K562 (cell line): ENCODE measurements around the gene ADK. TPM values are rescaled to one million over a fixed set of nuclear protein-coding genes. Genes with fewer than 3 reads are reported as not detected.
A peak's percentile ranks its signal among the peaks of the same experiment; 100 is the strongest.

Source experiments
- ATAC-seq: fragments of 200-7000 bp; cut with Tn5 transposase; 3 replicates; pipeline ENCODE4 v1.9.1; 2020; ENCODE audit warnings: moderate library complexity
- BruUV-seq: library from RNA; stranded (reverse); fragments of 400-500 nt; replicated peaks from 2 replicates; lab custom pipeline; 2021; lab: Mats Ljungman, UMichigan
- CTCF ChIA-PET: fragments of 300-600 bp; formaldehyde crosslinking; extraction: SDS; loops from one replicate; lab custom pipeline; 2021; ENCODE audit warnings: low intra/inter-chr PET ratio; lab: Yijun Ruan, JAX
- POLR2A ChIA-PET: fragments of 300-600, 350-650 bp; sonication (Branson Sonifier 250); formaldehyde crosslinking; extraction: SDS; loops from one replicate; lab custom pipeline; 2021; ENCODE audit warnings: antibody characterized with exemption, inconsistent platforms; lab: Yijun Ruan, JAX
- DNase-seq, 4 experiments: peaks; one replicate each; pipeline versions ENCODE4 v3.0.0 to v3.0.0-alpha.2; 2011 to 2018; ENCODE audit warnings: low spot score in 3 of 4, mixed read lengths in 3 of 4; ENCODE audit errors: extremely low read depth in 1 of 4
- FAIRE-seq: peaks from 2 replicates; lab custom pipeline; 2011; peaks lifted over from hg19 to GRCh38; lab: Jason Lieb, UNC
- H2AFZ ChIP-seq: 2 replicates; pipeline ENCODE4 v1.6.0; 2011; ENCODE audit warnings: low read depth, low read length, control low read depth, inconsistent platforms
- H3K27ac ChIP-seq: fragments of 200-600 bp; 3 replicates; pipeline ENCODE4 v1.8.0; 2011; ENCODE audit warnings: low read depth, mild to moderate bottlenecking, control low read depth, inconsistent platforms, low read length, moderate library complexity, mixed read lengths; ENCODE audit errors: extremely low read depth
- H3K27me3 ChIP-seq, 2 experiments: fragments of 300-600 bp in 1 of 2; 2 replicates in 1 of 2; 3 replicates in 1 of 2; pipeline versions ENCODE4 v1.6.0 to v1.8.0; 2011; ENCODE audit warnings: inconsistent platforms in 2 of 2, low read length in 2 of 2, mild to moderate bottlenecking in 1 of 2, mixed read lengths in 1 of 2, moderate library complexity in 1 of 2; ENCODE audit not compliant: control insufficient read depth in 2 of 2, insufficient read depth in 2 of 2
- H3K36me3 ChIP-seq: fragments of 300-600 bp; 3 replicates; pipeline ENCODE4 v1.8.0; 2011; ENCODE audit warnings: mild to moderate bottlenecking, low read length, inconsistent platforms; ENCODE audit not compliant: control insufficient read depth, insufficient read depth
- H3K4me1 ChIP-seq, 2 experiments: fragments of 200-600 bp in 1 of 2; replicated peaks in 1 of 2; 2 replicates in 1 of 2; 3 replicates in 1 of 2; pipeline versions ENCODE4 v1.5.1 to v1.8.0; 2011; ENCODE audit warnings: inconsistent platforms in 2 of 2, low read length in 2 of 2, mild to moderate bottlenecking in 1 of 2, mixed read lengths in 1 of 2, moderate library complexity in 1 of 2; ENCODE audit not compliant: control insufficient read depth in 2 of 2, insufficient read depth in 2 of 2
- H3K4me2 ChIP-seq: 2 replicates; pipeline ENCODE4 v1.6.1; 2011; ENCODE audit warnings: low read length, control low read depth, inconsistent platforms, mixed read lengths; ENCODE audit not compliant: insufficient read depth
- H3K4me3 ChIP-seq: fragments of 200-600 bp; sonication (generic), shearing (Covaris generic); 2 replicates; pipeline ENCODE4 v1.5.1; 2016; ENCODE audit warnings: control low read depth, inconsistent platforms
- H3K79me2 ChIP-seq: fragments of 200-600 bp; 3 replicates; pipeline ENCODE4 v1.8.0; 2011; ENCODE audit warnings: low read length, inconsistent platforms; ENCODE audit not compliant: control insufficient read depth, insufficient read depth
- H3K9ac ChIP-seq, 2 experiments: 2 replicates each; pipeline versions ENCODE4 v1.6.0 to v1.6.1; 2011; ENCODE audit warnings: low read depth in 2 of 2, low read length in 2 of 2, control low read depth in 1 of 2, inconsistent platforms in 1 of 2, mild to moderate bottlenecking in 1 of 2, mixed read lengths in 1 of 2; ENCODE audit not compliant: insufficient read depth in 1 of 2
- H3K9me1 ChIP-seq: one replicate; pipeline ENCODE4 v1.6.0; 2011; ENCODE audit warnings: inconsistent platforms, mild to moderate bottlenecking, low read length, moderate library complexity; ENCODE audit not compliant: control insufficient read depth, insufficient read depth
- H3K9me3 ChIP-seq: replicated peaks from 2 replicates; pipeline ENCODE4 v1.5.1; 2011; ENCODE audit warnings: low read depth, low read length, inconsistent platforms; ENCODE audit not compliant: control insufficient read depth, insufficient read depth
- H4K20me1 ChIP-seq: replicated peaks from 2 replicates; pipeline ENCODE4 v1.6.1; 2011; ENCODE audit warnings: low read length, inconsistent platforms, mixed read lengths; ENCODE audit not compliant: control insufficient read depth, insufficient read depth
- ATF3 ChIP-seq, 2 experiments: fragments of 450-650 bp in 1 of 2; sonication (generic) in 1 of 2; formaldehyde crosslinking in 1 of 2; IDR thresholded peaks in 1 of 2; conservative IDR thresholded peaks in 1 of 2; 2 replicates each; pipeline versions ENCODE4 v1.6.1 to v1.8.1; 2016 to 2023; ENCODE audit warnings: mild to moderate bottlenecking in 2 of 2, moderate library complexity in 2 of 2, inconsistent platforms in 1 of 2, missing genetic modification reagents in 1 of 2
- CEBPG ChIP-seq, 3 experiments: fragments of 200-800 bp in 1 of 3; sonication (Bioruptor generic) in 1 of 3; sonication (generic) in 1 of 3; formaldehyde crosslinking in 1 of 3; IDR thresholded peaks in 2 of 3; conservative IDR thresholded peaks in 1 of 3; 2 replicates each; pipeline versions ENCODE4 v1.6.1 to v1.8.0; 2016 to 2022; ENCODE audit warnings: missing compliant biosample characterization in 2 of 3, missing genetic modification characterization in 2 of 3, mild to moderate bottlenecking in 1 of 3, missing genetic modification reagents in 1 of 3
- CREB5 ChIP-seq: fragments of 250-450 bp; sonication (Bioruptor Pico); IDR thresholded peaks from 2 replicates; pipeline ENCODE4 v1.5.0; 2020; ENCODE audit warnings: mild to moderate bottlenecking
- FOXM1 ChIP-seq, 2 experiments: fragments of 450-650 bp in 1 of 2; sonication (generic) in 1 of 2; formaldehyde crosslinking in 1 of 2; IDR thresholded peaks; 2 replicates each; pipeline versions ENCODE4 v1.6.1 to v1.9.0; 2017 to 2022; ENCODE audit warnings: low read depth in 2 of 2, mild to moderate bottlenecking in 2 of 2, missing genetic modification reagents in 1 of 2, moderate library complexity in 1 of 2
- MEIS2 ChIP-seq: fragments of 450-650 bp; IDR thresholded peaks from 2 replicates; pipeline ENCODE4 v1.6.1; 2014; ENCODE audit warnings: mild to moderate bottlenecking; ENCODE audit not compliant: partially characterized antibody
- MTA2 ChIP-seq: fragments of 450-650 bp; IDR thresholded peaks from 2 replicates; pipeline ENCODE4 v1.6.1; 2016; ENCODE audit warnings: low read depth
- NR2F6 ChIP-seq: fragments of 450-650 bp; formaldehyde crosslinking; IDR thresholded peaks from 2 replicates; pipeline ENCODE4 v1.4.0; 2020; ENCODE audit warnings: mild to moderate bottlenecking
- RFX7 ChIP-seq: fragments of 250-450 bp; sonication (Bioruptor Pico); IDR thresholded peaks from 2 replicates; pipeline ENCODE4 v1.5.1; 2021; ENCODE audit warnings: mild to moderate bottlenecking
- WHSC1 ChIP-seq: IDR thresholded peaks from one replicate; pipeline ENCODE4 v1.6.1; 2012; ENCODE audit warnings: low read length, control low read depth, inconsistent platforms
- ZNF23 ChIP-seq: fragments of 250-450 bp; sonication (Bioruptor Pico); IDR thresholded peaks from 2 replicates; pipeline ENCODE4 v1.4.0; 2020; ENCODE audit warnings: mild to moderate bottlenecking
- WGBS: fragments of 100-300 bp; shearing (Covaris generic); methylation state at CpG from one replicate; pipeline ENCODE4 v1.1.6; 2016; ENCODE audit warnings: low coverage, mixed read lengths; ENCODE audit not compliant: insufficient coverage; ENCODE audit errors: missing lambda C conversion rate; 5-methylcytosine and 5-hydroxymethylcytosine counted together
- in situ Hi-C: fragments of 300-500 bp; cut with MboI; formaldehyde crosslinking; loops from 4 replicates; pipeline ENCODE4 v1.15.0; 2018; ENCODE audit warnings: inconsistent platforms, mixed read lengths
- intact Hi-C: fragments of 100-400 bp; cut with micrococcal nuclease; formaldehyde crosslinking; loops from 2 replicates; pipeline ENCODE4 v1.14.2; 2022
- polyA plus RNA-seq, 8 experiments: library from polyadenylated mRNA; depleted of rRNA in 4 of 8; stranded (reverse) in 5 of 8; unstranded in 3 of 8; fragments of >200 nt; fragmentation: Nextera tagmentation in 2 of 8; fragmentation: Illumina TruSeq in 1 of 8; extraction: Ambion mirVana in 2 of 8; extraction: Trizol in 1 of 8; gene quantifications; 2 replicates each; pipeline versions ENCODE4 v1.2.1 to v1.2.3, GENCODE V29; 2011 to 2014; ENCODE audit warnings: inconsistent platforms in 1 of 8, missing spikeins in 1 of 8
- total RNA-seq, 7 experiments: library from RNA; depleted of rRNA in 6 of 7; stranded (reverse); fragments of >200 nt in 6 of 7; fragmentation: Illumina TruSeq in 2 of 7; extraction: Trizol in 2 of 7; gene quantifications; 2 replicates each; pipeline versions ENCODE4 v1.2.1 to v1.2.3, GENCODE V29; 2011 to 2021; ENCODE audit warnings: low replicate concordance in 1 of 7

ADK gene
- total and polyA plus RNA-seq, 9 of the 15 experiments (the other 6 are each of a cell fraction or from before 2014, with no cell fraction given), result 54.2 to 97.8 (median 73.6) TPM

GRCh38 chr10:74320717-74321116 lies 169.7 kb downstream of the ADK start:
- no peak overlapping the region for H3K4me2 ChIP-seq
- DNase-seq, result no peak
- no peak overlapping the region for H3K9ac ChIP-seq
- ATAC-seq, result no peak
- H3K79me2 ChIP-seq, result no peaks in the 10 kb centered on the region
- FAIRE-seq, result no peak
- intact Hi-C loops, result no loop called here
- H3K4me1 ChIP-seq, result no peaks in the 10 kb centered on the region
- H3K27ac ChIP-seq, result no peak overlapping the region
- no peak overlapping the region for H2AFZ ChIP-seq
- no peak overlapping the region for H3K4me3 ChIP-seq
- in situ Hi-C loops, result no loop called here
- TF ChIP-seq MTA2 (no peak), ZNF23 (CRISPR knock-in tag) (no peak), NR2F6 (CRISPR knock-in tag) (no peak), FOXM1 (IDR thresholded peaks at IDR 0.05; ENCODE audit: low read depth) (no peak), FOXM1 (CRISPR knock-in tag; IDR thresholded peaks at IDR 0.05; ENCODE audit: low read depth) (no peak), MEIS2 (no peak), RFX7 (CRISPR knock-in tag) (no peak), WHSC1 (no peak)
- H3K27me3 ChIP-seq, result no peaks in the 10 kb centered on the region
- H4K20me1 ChIP-seq, result no peaks in the 10 kb centered on the region
- no TSS peak for BruUV-seq
- H3K36me3 ChIP-seq, result peaks cover 2% of the 10 kb centered on the region; the same call in 1 of the 3 replicates
- no peaks in the 10 kb centered on the region for H3K9me1 ChIP-seq
- ChIA-PET CTCF (no interaction called here), POLR2A (interaction anchor here (1.2 kb wide), 1 partner anchor 13 kb away, joined by 3 read pairs; no protein-coding TSS in a partner anchor)
- WGBS, result 83% methylated on average over 4 of the region's 4 CpGs
- H3K9me3 ChIP-seq, result no peaks in the 10 kb centered on the region

DNA sequence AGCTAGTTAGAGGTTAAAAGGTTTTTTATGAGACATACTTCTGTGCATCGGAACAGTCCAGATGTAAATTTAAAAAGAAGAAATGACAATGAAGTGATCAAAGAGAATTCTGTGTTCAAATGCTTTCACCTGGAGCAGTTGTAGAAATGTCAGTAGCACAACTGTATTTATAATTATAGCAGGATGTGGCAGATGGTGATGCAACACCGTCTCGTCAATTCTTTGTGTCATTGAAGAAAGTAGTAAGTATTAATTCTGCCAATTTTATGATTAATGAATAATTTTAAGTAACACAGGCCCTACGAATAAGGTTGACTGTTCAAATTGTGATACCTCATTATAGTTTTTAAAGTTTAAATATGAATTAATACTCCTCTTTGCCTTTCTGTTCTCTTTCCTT lies 171.1 kb downstream of the ADK start:
- BruUV-seq, result no TSS peak
- ChIA-PET POLR2A (interaction anchor here (0.5 kb wide), 1 partner anchor 19 kb away, joined by 3 read pairs; no protein-coding TSS in a partner anchor), CTCF (no interaction called here)
- no peaks in the 10 kb centered on the region for H3K27me3 ChIP-seq
- H3K4me1 ChIP-seq, result no peaks in the 10 kb centered on the region
- no peaks in the 10 kb centered on the region for H4K20me1 ChIP-seq
- H3K4me2 ChIP-seq, result no peak overlapping the region
- H3K27ac ChIP-seq, result no peak overlapping the region
- H3K9ac ChIP-seq, result no peak overlapping the region
- H3K36me3 ChIP-seq, result peaks cover 2% of the 10 kb centered on the region; the same call in 1 of the 3 replicates
- H3K9me3 ChIP-seq, result no peaks in the 10 kb centered on the region
- ATAC-seq (no peak), DNase-seq (no peak), FAIRE-seq (no peak)
- no peak overlapping the region for H2AFZ ChIP-seq
- H3K9me1 ChIP-seq, result no peaks in the 10 kb centered on the region
- TF ChIP-seq CEBPG (CRISPR knock-in tag; IDR thresholded peaks at IDR 0.05) (no peak), CEBPG (tag; conservative IDR thresholded peaks at IDR 0.05 in 1 of 2, IDR thresholded peaks at IDR 0.05 in 1 of 2) (peak; percentile 44 to 55; a peak in 3 of 4 replicates), CREB5 (no peak), ATF3 (IDR thresholded peaks at IDR 0.05) (peak; percentile 71), ATF3 (CRISPR knock-in tag; conservative IDR thresholded peaks at IDR 0.05) (no peak)
- intact Hi-C loops (no loop called here), in situ Hi-C loops (no loop called here)
- 0 out of 3 replicates have a peak, but pooled peaks cover 1% of the 10 kb centered on the region for H3K79me2 ChIP-seq
- H3K4me3 ChIP-seq, result no peak overlapping the region
- 89% methylated on average over 4 of the region's 4 CpGs for WGBS
